Breast epithelium (tissue), 4 donors: ENCODE data around the gene CD4. TPM values are rescaled to one million over a fixed set of nuclear protein-coding genes. Genes with fewer than 3 reads are reported as not detected.

Experiments
- DNase-seq, 2 donors: peaks; one replicate each; pipeline ENCODE4 v3.0.0-alpha.2; 2019; ENCODE audit warnings: low spot score in 2 of 2
- H3K27ac ChIP-seq, 2 donors: fragments of 200-600 bp; sonication (generic) in 1 of 2; one replicate each; pipeline ENCODE4 v1.5.1; 2016 to 2019; ENCODE audit warnings: mild to moderate bottlenecking in 1 of 2
- H3K27me3 ChIP-seq, 2 donors: fragments of 200-600 bp; sonication (generic) in 1 of 2; one replicate each; pipeline versions ENCODE4 v1.5.1 to v1.6.0; 2017 to 2019; ENCODE audit warnings: control low read depth in 1 of 2, mild to moderate bottlenecking in 1 of 2
- H3K36me3 ChIP-seq: fragments of 200-600 bp; one replicate; pipeline ENCODE4 v1.5.1; 2019
- H3K4me1 ChIP-seq, 2 donors: fragments of 200-600 bp; sonication (generic); one replicate each; pipeline ENCODE4 v1.5.1; 2016 to 2019; ENCODE audit warnings: control low read depth in 1 of 2
- H3K4me3 ChIP-seq, 3 donors: fragments of 200-600 bp; sonication (generic); 1 replicate in 2 of 3; 2 replicates in 1 of 3; pipeline ENCODE4 v1.5.1; 2016 to 2019; ENCODE audit warnings: mild to moderate bottlenecking in 3 of 3, moderate library complexity in 2 of 3
- H3K9me3 ChIP-seq, 2 donors: fragments of 200-600 bp; sonication (generic) in 1 of 2; one replicate each; pipeline ENCODE4 v1.5.1; 2016 to 2019; ENCODE audit warnings: control low read depth in 1 of 2
- POLR2A ChIP-seq: fragments of 450-650 bp; IDR thresholded peaks from one replicate; pipeline ENCODE4 v1.6.1; 2016; ENCODE audit warnings: antibody characterized with exemption, mild to moderate bottlenecking, moderate library complexity
- POLR2AphosphoS5 ChIP-seq, 3 donors: sonication (generic); formaldehyde crosslinking; IDR thresholded peaks; one replicate each; pipeline ENCODE4 v1.6.1; 2017; ENCODE audit warnings: antibody characterized with exemption in 3 of 3
- intact Hi-C: fragments of 100-400 bp; cut with DNase I; formaldehyde crosslinking; loops from one replicate; pipeline ENCODE4 v1.15.1; 2023; ENCODE audit warnings: low total_unique reads
- total RNA-seq, 3 donors: library from RNA; depleted of rRNA; stranded (reverse); fragments of >200 nt; gene quantifications; one replicate each; pipeline ENCODE4 v1.1.0, GENCODE V29; 2016
- TF ChIP-seq, protein P1 (sequence below), 3 donors: fragments of 450-650 bp; IDR thresholded peaks; one replicate each; pipeline ENCODE4 v1.5.1; 2016 to 2017; ENCODE audit warnings: antibody characterized with exemption in 3 of 3, mild to moderate bottlenecking in 3 of 3, moderate library complexity in 3 of 3

The CD4 gene
- total RNA-seq, 3 donors from 2014 or later, result 5.9 to 29.0 (median 11.0) TPM

DNA sequence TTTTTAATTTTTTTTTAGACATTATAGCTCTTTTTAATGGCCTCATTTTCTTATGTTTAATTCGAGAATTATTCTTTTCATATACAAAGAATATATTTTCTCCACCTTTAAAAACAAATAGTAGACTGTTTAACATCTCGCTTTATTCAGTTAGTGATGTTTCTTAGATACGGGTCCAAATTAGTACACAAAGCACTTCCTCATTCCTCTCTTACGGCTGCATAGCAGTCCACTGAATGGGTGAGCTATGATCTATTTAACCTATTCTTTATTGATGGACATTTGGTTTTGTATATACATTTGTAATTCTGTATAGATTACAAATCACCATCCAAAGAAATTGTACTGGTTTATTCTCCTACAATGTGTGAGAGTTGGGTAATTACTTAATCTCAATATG lies 24.0 kb downstream of the CD4 start:
- TF ChIP-seq, protein P1, sequence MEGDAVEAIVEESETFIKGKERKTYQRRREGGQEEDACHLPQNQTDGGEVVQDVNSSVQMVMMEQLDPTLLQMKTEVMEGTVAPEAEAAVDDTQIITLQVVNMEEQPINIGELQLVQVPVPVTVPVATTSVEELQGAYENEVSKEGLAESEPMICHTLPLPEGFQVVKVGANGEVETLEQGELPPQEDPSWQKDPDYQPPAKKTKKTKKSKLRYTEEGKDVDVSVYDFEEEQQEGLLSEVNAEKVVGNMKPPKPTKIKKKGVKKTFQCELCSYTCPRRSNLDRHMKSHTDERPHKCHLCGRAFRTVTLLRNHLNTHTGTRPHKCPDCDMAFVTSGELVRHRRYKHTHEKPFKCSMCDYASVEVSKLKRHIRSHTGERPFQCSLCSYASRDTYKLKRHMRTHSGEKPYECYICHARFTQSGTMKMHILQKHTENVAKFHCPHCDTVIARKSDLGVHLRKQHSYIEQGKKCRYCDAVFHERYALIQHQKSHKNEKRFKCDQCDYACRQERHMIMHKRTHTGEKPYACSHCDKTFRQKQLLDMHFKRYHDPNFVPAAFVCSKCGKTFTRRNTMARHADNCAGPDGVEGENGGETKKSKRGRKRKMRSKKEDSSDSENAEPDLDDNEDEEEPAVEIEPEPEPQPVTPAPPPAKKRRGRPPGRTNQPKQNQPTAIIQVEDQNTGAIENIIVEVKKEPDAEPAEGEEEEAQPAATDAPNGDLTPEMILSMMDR (IDR thresholded peaks at IDR 0.05), result no peak
- TF ChIP-seq POLR2A (no peak), POLR2AphosphoS5 (IDR thresholded peaks at IDR 0.05) (no peak)
- intact Hi-C loops, result no loop called here
- Histone ChIP-seq H3K4me1 (no peaks in the 10 kb centered on the region), H3K36me3 (no peaks in the 10 kb centered on the region), H3K27me3 (no peaks in the 10 kb centered on the region), H3K4me3 (no peak overlapping the region), H3K9me3 (no peaks in the 10 kb centered on the region), H3K27ac (no peak overlapping the region)
- DNase-seq, result no peak

DNA sequence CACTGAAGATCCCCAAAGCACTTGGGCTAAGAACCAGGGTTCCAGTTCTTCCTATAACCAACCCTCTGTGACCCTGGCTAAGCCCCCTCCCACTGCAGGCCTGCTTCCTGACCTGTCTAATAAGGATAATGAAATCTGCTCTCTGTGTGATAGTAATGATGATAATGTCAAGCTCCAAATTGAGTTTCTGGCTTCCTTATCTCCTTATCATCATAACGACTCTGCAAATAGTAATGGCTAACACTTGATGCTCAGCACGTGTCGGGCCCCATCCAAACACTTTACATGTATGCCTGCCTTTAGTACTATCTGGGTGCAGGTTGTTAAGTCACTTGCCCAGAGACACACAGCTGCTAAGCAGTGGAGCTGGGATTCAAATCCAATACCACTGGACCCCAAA lies 27.3 kb downstream of the CD4 start:
- Histone ChIP-seq H3K4me1 (no peaks in the 10 kb centered on the region), H3K36me3 (no peaks in the 10 kb centered on the region), H3K27ac (no peak overlapping the region), H3K9me3 (no peaks in the 10 kb centered on the region), H3K4me3 (no peak overlapping the region), H3K27me3 (no peaks in the 10 kb centered on the region)
- TF ChIP-seq POLR2AphosphoS5 (IDR thresholded peaks at IDR 0.05) (no peak), POLR2A (no peak)
- TF ChIP-seq, protein P1 (IDR thresholded peaks at IDR 0.05), result no peak
- no peak for DNase-seq
- intact Hi-C loops, result no loop called here

DNA sequence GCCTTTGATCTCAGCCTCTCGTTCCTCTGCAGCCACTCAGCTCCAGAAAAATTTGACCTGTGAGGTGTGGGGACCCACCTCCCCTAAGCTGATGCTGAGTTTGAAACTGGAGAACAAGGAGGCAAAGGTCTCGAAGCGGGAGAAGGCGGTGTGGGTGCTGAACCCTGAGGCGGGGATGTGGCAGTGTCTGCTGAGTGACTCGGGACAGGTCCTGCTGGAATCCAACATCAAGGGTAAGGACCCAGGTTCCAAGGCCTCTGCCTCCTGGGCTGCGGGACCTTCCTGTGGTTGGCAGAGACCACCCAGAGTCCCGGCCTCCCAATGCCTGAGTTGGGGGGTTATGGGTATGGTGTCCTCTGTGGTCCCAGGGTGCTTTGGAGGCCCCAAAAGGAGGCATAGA lies 27.8 kb downstream of the CD4 start:
- peaks cover 0 to 3% of the 10 kb centered on the region in 2 donors for H3K27me3 ChIP-seq
- no peaks in the 10 kb centered on the region for H3K36me3 ChIP-seq
- DNase-seq, result no peak
- H3K4me1 ChIP-seq, result no peaks in the 10 kb centered on the region
- H3K9me3 ChIP-seq, result no peaks in the 10 kb centered on the region
- no peak overlapping the region for H3K27ac ChIP-seq
- intact Hi-C loops, result no loop called here
- TF ChIP-seq, protein P1 (IDR thresholded peaks at IDR 0.05), result no peak
- no peak for TF ChIP-seq POLR2A
- TF ChIP-seq POLR2AphosphoS5 (IDR thresholded peaks at IDR 0.05), result no peak
- H3K4me3 ChIP-seq, result no peak overlapping the region

DNA sequence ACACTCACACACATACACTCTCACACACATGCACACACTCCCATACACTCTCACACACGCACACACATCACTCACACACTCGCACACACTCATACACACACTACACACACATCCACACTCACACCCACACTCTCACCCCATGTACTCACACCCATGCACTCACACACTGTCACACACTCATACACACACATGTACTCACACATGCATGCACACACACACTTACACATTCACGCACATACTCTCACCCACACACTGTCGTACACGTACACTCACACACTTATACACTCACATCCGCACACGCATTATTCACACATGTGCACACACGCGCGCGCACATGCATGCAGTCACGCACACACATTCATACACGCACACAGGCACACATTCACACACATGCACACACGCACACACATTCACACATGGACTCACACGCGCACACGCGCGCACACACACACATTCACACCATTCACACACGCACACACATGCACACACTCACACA lies 28.4 kb downstream of the CD4 start:
- no peak overlapping the region for H3K27ac ChIP-seq
- no peak for DNase-seq
- H3K4me3 ChIP-seq, result no peak overlapping the region
- H3K4me1 ChIP-seq, result no peaks in the 10 kb centered on the region
- intact Hi-C loops, result no loop called here
- H3K9me3 ChIP-seq, result no peaks in the 10 kb centered on the region
- no peaks in the 10 kb centered on the region for H3K36me3 ChIP-seq
- H3K27me3 ChIP-seq, result peaks cover 0 to 6% of the 10 kb centered on the region in 2 donors
- TF ChIP-seq, protein P1 (IDR thresholded peaks at IDR 0.05), result no peak
- TF ChIP-seq POLR2AphosphoS5 (IDR thresholded peaks at IDR 0.05) (no peak), POLR2A (no peak)

DNA sequence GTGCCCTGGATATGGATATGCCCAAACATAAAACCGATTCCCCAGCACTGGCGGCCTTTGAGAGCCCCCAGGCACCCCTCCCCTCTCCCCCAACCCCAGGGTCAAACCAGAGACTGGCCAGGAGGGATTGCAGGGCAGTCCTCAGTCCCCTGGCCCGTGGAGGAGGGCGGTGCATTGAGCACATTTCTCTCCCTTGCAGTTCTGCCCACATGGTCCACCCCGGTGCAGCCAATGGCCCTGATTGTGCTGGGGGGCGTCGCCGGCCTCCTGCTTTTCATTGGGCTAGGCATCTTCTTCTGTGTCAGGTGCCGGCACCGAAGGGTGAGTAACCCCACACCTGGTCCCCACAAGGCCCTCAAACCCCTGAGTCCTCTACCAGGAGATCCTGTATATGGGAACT lies 28.9 kb downstream of the CD4 start:
- intact Hi-C loops, result no loop called here
- H3K4me3 ChIP-seq, result no peak overlapping the region
- no peak overlapping the region for H3K27ac ChIP-seq
- H3K36me3 ChIP-seq, result no peaks in the 10 kb centered on the region
- no peaks in the 10 kb centered on the region for H3K9me3 ChIP-seq
- DNase-seq, result no peak
- no peaks in the 10 kb centered on the region for H3K4me1 ChIP-seq
- peaks cover 0 to 8% of the 10 kb centered on the region in 2 donors for H3K27me3 ChIP-seq
- TF ChIP-seq, protein P1 (IDR thresholded peaks at IDR 0.05), result no peak
- TF ChIP-seq POLR2A, result no peak
- TF ChIP-seq POLR2AphosphoS5 (IDR thresholded peaks at IDR 0.05), result no peak
